ENCODE results near the gene MPST. TPM values are rescaled to one million over a fixed set of nuclear protein-coding genes. Genes with fewer than 3 reads are reported as not detected.

Gene MPST
- total RNA-seq, 1 experiment from 2014 or later = 51.2 TPM

DNA sequence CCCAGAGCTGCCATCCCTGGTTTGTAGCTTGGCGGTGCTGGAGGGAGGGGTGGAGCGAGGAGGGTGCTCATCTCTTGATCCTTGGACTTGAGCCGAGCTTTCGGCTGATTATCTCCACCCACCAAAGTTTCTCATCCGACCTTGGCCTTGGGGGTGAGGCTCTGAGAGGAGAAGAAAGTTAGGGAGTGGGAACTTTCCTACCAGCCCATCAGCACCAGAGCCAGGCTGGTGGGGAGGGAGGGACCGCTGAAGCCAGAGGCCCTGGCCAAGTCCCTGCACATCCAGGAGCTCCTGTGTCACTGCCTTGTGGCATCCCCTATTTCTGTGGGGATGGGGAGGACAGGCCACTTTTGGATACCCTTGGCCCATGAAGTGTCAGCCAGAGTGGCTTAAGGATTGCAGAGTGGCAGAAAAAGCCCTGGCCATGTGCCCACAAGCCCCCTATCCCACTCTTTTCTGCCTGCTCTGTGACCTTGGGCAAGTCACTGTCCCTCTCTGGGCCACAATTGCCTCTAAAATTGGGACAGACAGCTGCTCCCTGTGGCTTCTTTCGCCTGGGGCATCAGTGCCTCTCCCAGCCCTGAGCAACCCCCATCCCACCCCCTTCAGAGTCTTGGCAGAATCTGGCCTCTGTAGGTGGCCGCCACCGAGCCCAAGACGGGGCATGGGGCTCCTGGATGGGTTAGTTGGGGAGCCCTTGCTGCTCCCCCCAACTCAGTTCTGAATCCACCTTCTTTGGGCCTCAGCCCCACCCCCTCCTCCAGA is 42.3 kb downstream of the MPST start:
- no peak for DNase-seq (ENCODE audit: unreplicated experiment)
- BruUV-seq (replicated peaks) = no TSS peak
- TF ChIP-seq CTCF (IDR thresholded peaks at IDR 0.05; ENCODE audit: unreplicated experiment) = no peak
- ChIA-PET CTCF (interaction anchor here (0.5 kb wide), 1 partner anchor 105 kb away, joined by 3 read pairs; no protein-coding TSS in a partner anchor), POLR2A (interaction anchor here (0.7 kb wide), 1 partner anchor 75 kb away, joined by 4 read pairs; no protein-coding TSS in a partner anchor)
- Mint-ChIP-seq H3K27me3 (ENCODE audit: insufficient read depth, unreplicated experiment) (peaks cover 7% of the 10 kb centered on the region), H3K36me3 (ENCODE audit: insufficient read depth, unreplicated experiment) (peaks cover 14% of the 10 kb centered on the region), H3K9me3 (ENCODE audit: unreplicated experiment) (no peaks in the 10 kb centered on the region), H3K27ac (ENCODE audit: low read depth, unreplicated experiment) (no peak overlapping the region), H3K4me3 (ENCODE audit: unreplicated experiment) (no peak overlapping the region), H3K4me1 (ENCODE audit: insufficient read depth, unreplicated experiment) (no peaks in the 10 kb centered on the region)
- intact Hi-C loops (cut with micrococcal nuclease) = no loop called here

- Mint-ChIP-seq H3K9me3 (ENCODE audit: unreplicated experiment) (no peaks in the 10 kb centered on the region), H3K36me3 (ENCODE audit: insufficient read depth, unreplicated experiment) (peaks cover 8% of the 10 kb centered on the region), H3K4me1 (ENCODE audit: insufficient read depth, unreplicated experiment) (no peaks in the 10 kb centered on the region), H3K27ac (ENCODE audit: low read depth, unreplicated experiment) (no peak overlapping the region), H3K27me3 (ENCODE audit: insufficient read depth, unreplicated experiment) (peaks cover 13% of the 10 kb centered on the region), H3K4me3 (ENCODE audit: unreplicated experiment) (no peak overlapping the region)
- ChIA-PET POLR2A (interaction anchor here (0.7 kb wide), 1 partner anchor 74 kb away, joined by 4 read pairs; no protein-coding TSS in a partner anchor), CTCF (no interaction called here)
- no peak for DNase-seq (ENCODE audit: unreplicated experiment)
- TF ChIP-seq CTCF (IDR thresholded peaks at IDR 0.05; ENCODE audit: unreplicated experiment) = no peak
- BruUV-seq (replicated peaks) = no TSS peak
- intact Hi-C loops (cut with micrococcal nuclease) = no loop called here
Measured at GRCh38 chr22:37062376-37062675, 42.8 kb downstream of the MPST start.

DNA sequence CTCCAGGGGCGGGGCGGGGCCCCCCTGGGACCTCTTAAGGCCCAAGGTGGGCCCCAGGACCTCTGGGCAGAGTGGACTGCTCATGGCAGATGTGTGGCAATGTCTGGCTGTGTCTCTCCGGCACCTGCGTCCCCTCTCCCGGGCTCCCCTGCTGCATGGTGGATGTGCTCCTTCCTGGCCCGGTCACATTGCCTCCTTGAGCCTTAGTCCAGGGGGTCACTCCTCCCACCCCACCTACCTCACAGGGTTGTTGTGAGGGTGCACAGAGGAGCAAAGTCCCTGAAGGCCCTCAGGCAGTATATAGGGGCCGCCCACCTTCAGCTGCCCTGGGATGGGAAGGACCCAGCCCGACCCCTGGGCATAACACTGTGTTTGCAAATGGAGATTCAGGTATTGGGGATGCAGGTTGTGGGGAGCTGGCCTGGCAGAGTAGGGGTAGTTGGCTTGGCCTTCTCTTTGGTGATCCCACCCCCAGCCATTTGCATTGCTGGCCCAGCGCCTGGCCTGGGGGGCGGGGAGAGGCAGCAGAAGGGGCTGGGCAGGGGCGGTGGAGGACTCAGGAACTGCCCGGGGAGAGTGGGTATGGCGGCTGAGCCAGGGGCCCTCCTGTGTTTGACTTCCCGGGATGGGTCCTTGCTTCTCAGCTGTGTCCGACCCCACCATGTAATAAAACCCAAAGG is 43.3 kb downstream of the MPST start:
- no peak overlapping the region for H3K27ac Mint-ChIP-seq (ENCODE audit: low read depth, unreplicated experiment)
- no peak for DNase-seq (ENCODE audit: unreplicated experiment)
- H3K27me3 Mint-ChIP-seq (ENCODE audit: insufficient read depth, unreplicated experiment) = peaks cover 14% of the 10 kb centered on the region
- intact Hi-C loops (cut with micrococcal nuclease) = no loop called here
- no peaks in the 10 kb centered on the region for H3K4me1 Mint-ChIP-seq (ENCODE audit: insufficient read depth, unreplicated experiment)
- no TSS peak for BruUV-seq (replicated peaks)
- ChIA-PET CTCF (no interaction called here), POLR2A (interaction anchor here (0.7 kb wide), 1 partner anchor 74 kb away, joined by 4 read pairs; no protein-coding TSS in a partner anchor)
- no peaks in the 10 kb centered on the region for H3K9me3 Mint-ChIP-seq (ENCODE audit: unreplicated experiment)
- no peak for TF ChIP-seq CTCF (IDR thresholded peaks at IDR 0.05; ENCODE audit: unreplicated experiment)
- H3K4me3 Mint-ChIP-seq (ENCODE audit: unreplicated experiment) = no peak overlapping the region
- H3K36me3 Mint-ChIP-seq (ENCODE audit: insufficient read depth, unreplicated experiment) = peaks cover 3% of the 10 kb centered on the region

- Mint-ChIP-seq H3K4me3 (ENCODE audit: unreplicated experiment) (no peak overlapping the region), H3K27me3 (ENCODE audit: insufficient read depth, unreplicated experiment) (peaks cover 14% of the 10 kb centered on the region), H3K9me3 (ENCODE audit: unreplicated experiment) (no peaks in the 10 kb centered on the region), H3K36me3 (ENCODE audit: insufficient read depth, unreplicated experiment) (no peaks in the 10 kb centered on the region), H3K4me1 (ENCODE audit: insufficient read depth, unreplicated experiment) (no peaks in the 10 kb centered on the region), H3K27ac (ENCODE audit: low read depth, unreplicated experiment) (no peak overlapping the region)
- no peak for TF ChIP-seq CTCF (IDR thresholded peaks at IDR 0.05; ENCODE audit: unreplicated experiment)
- intact Hi-C loops (cut with micrococcal nuclease) = no loop called here
- BruUV-seq (replicated peaks) = no TSS peak
- ChIA-PET CTCF (no interaction called here), POLR2A (no interaction called here)
- no peak for DNase-seq (ENCODE audit: unreplicated experiment)
Measured at GRCh38 chr22:37063431-37064420, 44.2 kb downstream of the MPST start.

Data from MCF 10A (cell line).